ENCODE results near the gene TLCD5. TPM values are rescaled to one million over a fixed set of nuclear protein-coding genes. Genes with fewer than 3 reads are reported as not detected.

Gene TLCD5
- total RNA-seq, 1 experiment from 2014 or later = 8.3 TPM

- ChIA-PET POLR2A (no interaction called here), CTCF (interaction anchor here (0.7 to 3.6 kb wide), 15 partner anchors 9 to 350 kb away, joined by 3 to 26 read pairs (median 7); partner anchors contain the start of gene TLCD5)
- 0 out of 2 replicates have a peak overlapping the region, but pooled peaks have one; percentile 79 for H3K27ac Mint-ChIP-seq
- H3K27me3 Mint-ChIP-seq (ENCODE audit: low read depth) = no peaks in the 10 kb centered on the region
- no peaks in the 10 kb centered on the region for H3K9me3 Mint-ChIP-seq
- H3K4me3 Mint-ChIP-seq = peak overlapping the region; percentile 78
- H3K4me1 Mint-ChIP-seq = peaks cover 29% of the 10 kb centered on the region
- ATAC-seq (no peak), DNase-seq (ENCODE audit: low spot score) (peak; percentile 29)
- peaks cover 4% of the 10 kb centered on the region for H3K36me3 Mint-ChIP-seq
- TF ChIP-seq CTCF (IDR thresholded peaks at IDR 0.05) = peak; percentile 50
- TF ChIP-seq ZNF512 (CRISPR knock-in tag; IDR thresholded peaks at IDR 0.05; ENCODE audit: borderline replicate concordance) = no peak
- no peak for TF ChIP-seq ELF4 (CRISPR knock-in tag; IDR thresholded peaks at IDR 0.05; ENCODE audit: low read depth)
- no peak for TF ChIP-seq STAT6 (CRISPR knock-in tag; conservative IDR thresholded peaks at IDR 0.05; ENCODE audit: low read depth)
- TF ChIP-seq GABPB1 (CRISPR knock-in tag; IDR thresholded peaks at IDR 0.05) = peak; percentile 10; the same call in 1 of the 2 replicates
- TF ChIP-seq SMAD3 (CRISPR knock-in tag; IDR thresholded peaks at IDR 0.05; ENCODE audit: borderline replicate concordance) = no peak
- no peak for TF ChIP-seq MLX (CRISPR knock-in tag; IDR thresholded peaks at IDR 0.05)
- TF ChIP-seq ATF6 (CRISPR knock-in tag; IDR thresholded peaks at IDR 0.05) = no peak
- no peak for TF ChIP-seq USF1 (CRISPR knock-in tag; IDR thresholded peaks at IDR 0.05)
These were observed 9.9 kb downstream of the TLCD5 start for GRCh38 chr11:120334894-120335462.

- ATAC-seq = peak; percentile 14
- H3K27ac Mint-ChIP-seq = no peak overlapping the region
- POLR2A ChIA-PET = no interaction called here
- H3K4me3 Mint-ChIP-seq = peak overlapping the region; percentile 78
- peak; percentile 43 for DNase-seq (ENCODE audit: low spot score)
- peaks cover 30% of the 10 kb centered on the region for H3K4me1 Mint-ChIP-seq
- no peaks in the 10 kb centered on the region for H3K36me3 Mint-ChIP-seq
- no peaks in the 10 kb centered on the region for H3K9me3 Mint-ChIP-seq
- no peaks in the 10 kb centered on the region for H3K27me3 Mint-ChIP-seq (ENCODE audit: low read depth)
- CTCF ChIA-PET = interaction anchor here (0.7 to 3.6 kb wide), 18 partner anchors 10 to 349 kb away, joined by 3 to 26 read pairs (median 6); partner anchors contain the start of gene TLCD5
- TF ChIP-seq RELA (CRISPR knock-in tag; IDR thresholded peaks at IDR 0.05; ENCODE audit: borderline replicate concordance) = no peak
- no peak for TF ChIP-seq ZNF416 (CRISPR knock-in tag; IDR thresholded peaks at IDR 0.05)
- TF ChIP-seq FOXK1 (CRISPR knock-in tag; IDR thresholded peaks at IDR 0.05) = no peak
- no peak for TF ChIP-seq ZSCAN18 (CRISPR knock-in tag; IDR thresholded peaks at IDR 0.05)
- TF ChIP-seq AR (CRISPR knock-in tag; IDR thresholded peaks at IDR 0.05) = no peak
- TF ChIP-seq SMAD4 (CRISPR knock-in tag; IDR thresholded peaks at IDR 0.05) = no peak
- TF ChIP-seq TCF7 (CRISPR knock-in tag; IDR thresholded peaks at IDR 0.05; ENCODE audit: low read depth) = no peak
- no peak for TF ChIP-seq ZNF219 (CRISPR knock-in tag; IDR thresholded peaks at IDR 0.05; ENCODE audit: borderline replicate concordance)
- no peak for TF ChIP-seq CDX4 (CRISPR knock-in tag; IDR thresholded peaks at IDR 0.05; ENCODE audit: borderline replicate concordance)
These were observed 10.4 kb downstream of the TLCD5 start for GRCh38 chr11:120335556-120335907.

Data from WTC11 (cell line).